Suprapubic skin (tissue), 3 donors: ENCODE data around the gene DPEP2.

ENCODE experiments used
- POLR2AphosphoS5 ChIP-seq, 3 donors: sonication (generic); formaldehyde crosslinking; IDR thresholded peaks; one replicate each; pipeline ENCODE4 v1.6.1; 2017; ENCODE audit warnings: antibody characterized with exemption in 3 of 3
- TF ChIP-seq, protein P1 (sequence below), 2 donors: fragments of 200-600 bp in 1 of 2; fragments of 450-650 bp in 1 of 2; sonication (generic) in 1 of 2; IDR thresholded peaks; one replicate each; pipeline ENCODE4 v1.5.1; 2016 to 2019; ENCODE audit warnings: antibody characterized with exemption in 2 of 2, mild to moderate bottlenecking in 1 of 2, moderate library complexity in 1 of 2

DNA sequence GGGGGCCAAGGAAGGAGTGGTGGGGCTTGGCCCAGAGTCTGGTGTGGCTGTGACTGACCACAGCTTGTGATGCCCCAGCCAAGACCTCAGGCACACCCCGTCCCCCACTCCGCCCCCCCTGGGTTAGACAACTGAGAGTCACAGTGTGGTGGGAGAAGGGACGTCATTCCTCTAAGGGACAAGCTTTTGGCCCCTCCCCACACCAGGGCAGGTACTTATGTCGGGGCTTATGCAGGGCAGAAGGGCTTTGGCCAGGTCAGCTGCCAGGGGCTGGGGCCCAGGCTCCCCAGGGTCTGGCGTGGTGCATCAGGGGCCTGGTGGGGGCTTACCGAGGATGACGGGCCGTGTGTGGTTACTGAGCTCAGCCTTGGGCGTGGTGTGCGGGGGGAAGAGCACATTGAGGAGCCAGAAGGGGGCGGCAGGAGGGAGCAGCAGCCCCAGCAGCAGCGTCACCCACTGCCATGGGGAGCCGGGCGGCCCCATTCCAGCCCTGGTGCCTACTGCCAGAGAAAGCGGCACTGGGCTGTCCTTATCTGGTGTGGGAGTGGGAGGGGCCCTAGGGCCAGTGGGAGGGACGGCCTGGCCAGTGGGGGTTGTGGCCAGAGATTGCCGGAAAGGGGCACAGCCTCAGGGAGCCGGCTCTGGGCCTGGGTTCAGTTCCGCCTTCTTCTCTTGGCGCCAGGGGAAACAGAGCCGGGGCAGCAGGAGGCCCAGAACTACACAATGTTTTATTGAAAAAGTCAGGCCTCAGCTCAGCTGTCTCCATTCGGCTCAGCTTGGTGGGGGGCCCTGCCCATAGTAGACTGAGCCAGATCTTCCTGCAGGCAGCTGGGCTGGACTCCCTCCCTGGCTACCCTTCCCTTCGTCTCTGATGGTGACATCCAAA, 55.4 kb downstream of the DPEP2 start, which contains the start of gene LCAT:
- TF ChIP-seq POLR2AphosphoS5 (IDR thresholded peaks at IDR 0.05) = no peak
- TF ChIP-seq, protein P1, sequence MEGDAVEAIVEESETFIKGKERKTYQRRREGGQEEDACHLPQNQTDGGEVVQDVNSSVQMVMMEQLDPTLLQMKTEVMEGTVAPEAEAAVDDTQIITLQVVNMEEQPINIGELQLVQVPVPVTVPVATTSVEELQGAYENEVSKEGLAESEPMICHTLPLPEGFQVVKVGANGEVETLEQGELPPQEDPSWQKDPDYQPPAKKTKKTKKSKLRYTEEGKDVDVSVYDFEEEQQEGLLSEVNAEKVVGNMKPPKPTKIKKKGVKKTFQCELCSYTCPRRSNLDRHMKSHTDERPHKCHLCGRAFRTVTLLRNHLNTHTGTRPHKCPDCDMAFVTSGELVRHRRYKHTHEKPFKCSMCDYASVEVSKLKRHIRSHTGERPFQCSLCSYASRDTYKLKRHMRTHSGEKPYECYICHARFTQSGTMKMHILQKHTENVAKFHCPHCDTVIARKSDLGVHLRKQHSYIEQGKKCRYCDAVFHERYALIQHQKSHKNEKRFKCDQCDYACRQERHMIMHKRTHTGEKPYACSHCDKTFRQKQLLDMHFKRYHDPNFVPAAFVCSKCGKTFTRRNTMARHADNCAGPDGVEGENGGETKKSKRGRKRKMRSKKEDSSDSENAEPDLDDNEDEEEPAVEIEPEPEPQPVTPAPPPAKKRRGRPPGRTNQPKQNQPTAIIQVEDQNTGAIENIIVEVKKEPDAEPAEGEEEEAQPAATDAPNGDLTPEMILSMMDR (IDR thresholded peaks at IDR 0.05) = no peak
